H1 (cell line): Measurements from ENCODE around the gene ZC3H7B. TPM values are rescaled to one million over a fixed set of nuclear protein-coding genes. Genes with fewer than 3 reads are reported as not detected.

ENCODE experiments used
- CTCF ChIA-PET: fragments of 300-600 bp; sonication (Branson Sonifier 250); formaldehyde crosslinking; loops from one replicate; lab custom pipeline; 2021; ENCODE audit not compliant: partially characterized antibody; lab: Charles Lee
- POLR2A ChIA-PET: fragments of 300-600 bp; sonication (Branson Sonifier 250); formaldehyde crosslinking; loops from one replicate; lab custom pipeline; 2021; ENCODE audit warnings: inconsistent platforms; ENCODE audit not compliant: partially characterized antibody; lab: Charles Lee
- DNase-seq, 2 experiments: peaks; one replicate each; pipeline versions ENCODE4 v3.0.0 to v3.0.0-alpha.2; 2010 to 2022; ENCODE audit warnings: low spot score in 2 of 2, low read depth in 1 of 2, mixed read lengths in 1 of 2
- FAIRE-seq: peaks from 2 replicates; lab custom pipeline; 2011; peaks lifted over from hg19 to GRCh38; lab: Jason Lieb, UNC
- H2AFZ ChIP-seq: 2 replicates; pipeline ENCODE4 v1.8.1; 2012; ENCODE audit warnings: low read length, inconsistent platforms
- H2AK5ac ChIP-seq: 2 replicates; pipeline ENCODE4 v1.6.1; 2013; ENCODE audit warnings: low read depth, low read length
- H2BK120ac ChIP-seq: replicated peaks from 2 replicates; pipeline ENCODE3; 2013; ENCODE audit warnings: low read depth, low read length, inconsistent platforms
- H2BK12ac ChIP-seq: 2 replicates; pipeline ENCODE4 v1.6.1; 2013; ENCODE audit warnings: low read depth, low read length
- H2BK15ac ChIP-seq: 2 replicates; pipeline ENCODE4 v1.6.1; 2013; ENCODE audit warnings: low read length
- H2BK20ac ChIP-seq: 2 replicates; pipeline ENCODE4 v1.6.1; 2013; ENCODE audit warnings: low read length
- H2BK5ac ChIP-seq: 2 replicates; pipeline ENCODE4 v1.6.1; 2013; ENCODE audit warnings: low read depth, low read length
- H3K14ac ChIP-seq: 2 replicates; pipeline ENCODE4 v1.6.1; 2013; ENCODE audit warnings: inconsistent platforms; ENCODE audit not compliant: insufficient read length
- H3K18ac ChIP-seq: 2 replicates; pipeline ENCODE4 v1.6.1; 2013; ENCODE audit warnings: low read length; ENCODE audit errors: extremely low read depth
- H3K23ac ChIP-seq: 2 replicates; pipeline ENCODE4 v1.6.1; 2013; ENCODE audit warnings: inconsistent platforms; ENCODE audit not compliant: insufficient read length
- H3K23me2 ChIP-seq: 2 replicates; pipeline ENCODE4 v1.6.1; 2013; ENCODE audit warnings: low read depth, low read length
- H3K27ac ChIP-seq: 2 replicates; pipeline ENCODE4 v1.6.1; 2011; ENCODE audit warnings: low read depth, low read length, inconsistent platforms
- H3K27me3 ChIP-seq, 4 experiments: replicated peaks in 1 of 4; 1 replicate in 1 of 4; 2 replicates in 3 of 4; pipeline versions ENCODE4 v1.6.1 to v1.8.1; 2011 to 2013; ENCODE audit warnings: low read length in 3 of 4, mild to moderate bottlenecking in 3 of 4, inconsistent platforms in 2 of 4, mixed read lengths in 2 of 4, moderate library complexity in 1 of 4; ENCODE audit not compliant: control insufficient read depth in 3 of 4, insufficient read depth in 3 of 4; ENCODE audit errors: extremely low read depth in 1 of 4
- H3K36me3 ChIP-seq, 4 experiments: 2 replicates each; pipeline versions ENCODE4 v1.6.1 to v1.8.1; 2011 to 2013; ENCODE audit warnings: mild to moderate bottlenecking in 4 of 4, low read length in 3 of 4, moderate library complexity in 2 of 4, control low read depth in 1 of 4, inconsistent platforms in 1 of 4; ENCODE audit not compliant: insufficient read depth in 4 of 4, control insufficient read depth in 2 of 4
- H3K4ac ChIP-seq: replicated peaks from 2 replicates; pipeline ENCODE3; 2013; ENCODE audit warnings: low read length, low read depth, mixed read lengths, inconsistent platforms; ENCODE audit not compliant: insufficient read length
- H3K4me1 ChIP-seq, 4 experiments: replicated peaks in 1 of 4; 1 replicate in 1 of 4; 2 replicates in 3 of 4; pipeline versions ENCODE4 v1.6.1 to v1.8.1; 2011 to 2013; ENCODE audit warnings: low read length in 3 of 4, inconsistent platforms in 2 of 4, mixed read lengths in 1 of 4; ENCODE audit not compliant: insufficient read depth in 4 of 4, control insufficient read depth in 3 of 4
- H3K4me2 ChIP-seq, 2 experiments: 2 replicates each; pipeline versions ENCODE4 v1.6.1 to v1.8.1; 2011 to 2013; ENCODE audit warnings: low read depth in 2 of 2, low read length in 2 of 2, control low read depth in 1 of 2, inconsistent platforms in 1 of 2, mild to moderate bottlenecking in 1 of 2; ENCODE audit not compliant: insufficient read depth in 1 of 2
- H3K4me3 ChIP-seq, 4 experiments: fragments of 200-600, 300-600 bp in 1 of 4; sonication (generic), shearing (Covaris generic), sonication (Bioruptor Twin) in 1 of 4; 2 replicates each; pipeline versions ENCODE4 v1.5.1 to v1.8.1; 2011 to 2016; ENCODE audit warnings: low read length in 4 of 4, low read depth in 3 of 4, control low read depth in 2 of 4, inconsistent platforms in 2 of 4, mild to moderate bottlenecking in 2 of 4, mixed read lengths in 1 of 4, moderate library complexity in 1 of 4; ENCODE audit not compliant: insufficient read depth in 2 of 4; ENCODE audit errors: extremely low read depth in 1 of 4
- H3K56ac ChIP-seq: replicated peaks from 2 replicates; pipeline ENCODE3; 2013; ENCODE audit warnings: low read depth, mild to moderate bottlenecking, mixed read lengths, low read length, inconsistent platforms; ENCODE audit not compliant: insufficient read length
- H3K79me1 ChIP-seq: 2 replicates; pipeline ENCODE4 v1.6.1; 2013; ENCODE audit warnings: low read depth, low read length, control low read depth
- H3K79me2 ChIP-seq, 2 experiments: 2 replicates each; pipeline versions ENCODE4 v1.6.1 to v1.8.1; 2012 to 2013; ENCODE audit warnings: low read length in 2 of 2, mild to moderate bottlenecking in 2 of 2, inconsistent platforms in 1 of 2; ENCODE audit not compliant: insufficient read depth in 2 of 2, control insufficient read depth in 1 of 2
- H3K9ac ChIP-seq, 4 experiments: replicated peaks in 1 of 4; 1 replicate in 1 of 4; 2 replicates in 3 of 4; pipeline versions ENCODE4 v1.6.1 to v1.8.1; 2011 to 2013; ENCODE audit warnings: low read depth in 3 of 4, low read length in 3 of 4, control low read depth in 2 of 4, mild to moderate bottlenecking in 2 of 4, moderate library complexity in 2 of 4, inconsistent platforms in 1 of 4; ENCODE audit errors: extremely low read depth in 1 of 4
- H3K9me3 ChIP-seq, 2 experiments: 2 replicates each; pipeline versions ENCODE4 v1.6.1 to v1.8.1; 2012 to 2013; ENCODE audit warnings: mild to moderate bottlenecking in 2 of 2, moderate library complexity in 2 of 2, control low read depth in 1 of 2, inconsistent platforms in 1 of 2, low read depth in 1 of 2, low read length in 1 of 2, mixed read lengths in 1 of 2; ENCODE audit not compliant: insufficient read depth in 2 of 2
- H4K20me1 ChIP-seq, 2 experiments: replicated peaks in 1 of 2; 2 replicates each; pipeline versions ENCODE3 to v1.8.1; 2011 to 2013; ENCODE audit warnings: inconsistent platforms in 2 of 2, low read length in 2 of 2, mild to moderate bottlenecking in 1 of 2; ENCODE audit not compliant: insufficient read depth in 2 of 2, control insufficient read depth in 1 of 2
- H4K5ac ChIP-seq: 2 replicates; pipeline ENCODE4 v1.6.1; 2013; ENCODE audit warnings: low read length, low read depth, mixed read lengths, inconsistent platforms; ENCODE audit not compliant: insufficient read length
- H4K8ac ChIP-seq: 2 replicates; pipeline ENCODE4 v1.8.0; 2013; ENCODE audit warnings: mild to moderate bottlenecking, moderate library complexity, low read length, inconsistent platforms; ENCODE audit not compliant: insufficient read depth; ENCODE audit errors: extremely low read depth
- H4K91ac ChIP-seq: replicated peaks from 2 replicates; pipeline ENCODE3; 2013; ENCODE audit warnings: low read length, mixed read lengths, inconsistent platforms; ENCODE audit not compliant: insufficient read length
- GTF2F1 ChIP-seq: IDR thresholded peaks from 2 replicates; pipeline ENCODE4 v1.6.1; 2012; ENCODE audit warnings: low read depth, low read length, improper control_type of control experiment, borderline replicate concordance
- JUN ChIP-seq: IDR thresholded peaks from 2 replicates; pipeline ENCODE4 v1.6.1; 2011; ENCODE audit warnings: low read depth, mild to moderate bottlenecking, improper control_type of control experiment, low read length
- SIX5 ChIP-seq: IDR thresholded peaks from 2 replicates; pipeline ENCODE4 v1.6.1; 2011; ENCODE audit warnings: mild to moderate bottlenecking, low read depth, low read length
- WGBS, 2 experiments: shearing (Covaris generic) in 1 of 2; methylation state at CpG; one replicate each; pipeline versions ENCODE4 v1.1.6 to v1.1.7; 2013 to 2015; ENCODE audit warnings: low lambda C conversion rate in 2 of 2, mixed read lengths in 2 of 2, inconsistent platforms in 1 of 2, low coverage in 1 of 2, missing lambda C conversion rate in 1 of 2; ENCODE audit not compliant: insufficient replicate concordance in 2 of 2, insufficient coverage in 1 of 2, insufficient read length in 1 of 2; ENCODE audit errors: extremely low coverage in 1 of 2, missing lambda C conversion rate in 1 of 2; 5-methylcytosine and 5-hydroxymethylcytosine counted together
- polyA plus RNA-seq, 7 experiments: library from polyadenylated mRNA; depleted of rRNA in 3 of 7; stranded (reverse) in 5 of 7; unstranded in 2 of 7; fragments of >200 nt in 5 of 7; fragments of 200-250 nt in 2 of 7; gene quantifications; 1 replicate in 5 of 7; 2 replicates in 1 of 7; 4 replicates in 1 of 7; pipeline versions ENCODE4 v1.2.1 to v1.2.3, GENCODE V29; 2011 to 2013; ENCODE audit warnings: missing spikeins in 2 of 7, mixed read lengths in 2 of 7
- total RNA-seq: library from RNA; stranded (reverse); fragmentation: NEBNext Ultra II Directional; extraction: Animal tissue kit (Norgen Biotek cat#: 25700); gene quantifications from 2 replicates; pipeline ENCODE4 v1.2.1, GENCODE V29; 2021

Gene ZC3H7B
- total and polyA plus RNA-seq, 2 of the 8 experiments (the other 6 are each of a cell fraction or from before 2014, with no cell fraction given) = 35.5 to 78.6 TPM

- Histone ChIP-seq H3K14ac (no peak overlapping the region), H3K79me1 (peaks cover 9% of the 10 kb centered on the region), H4K91ac (no peak overlapping the region), H3K27ac (no peak overlapping the region), H2AFZ (no peak overlapping the region), H3K18ac (no peak overlapping the region), H3K79me2 (peaks cover 7 to 65% of the 10 kb centered on the region in 2 experiments; a peak in 2 of 4 replicates), H3K36me3 (peaks cover 0 to 6% (median 3%) of the 10 kb centered on the region in 4 experiments; a peak in 1 of 8 replicates), H3K27me3 (no peaks in the 10 kb centered on the region), H4K20me1 (peaks cover 2 to 14% of the 10 kb centered on the region in 2 experiments), H3K9ac (no peak overlapping the region), H2BK15ac (no peak overlapping the region), H3K4me2 (no peak overlapping the region), H3K9me3 (no peaks in the 10 kb centered on the region), H3K4me1 (peaks cover 0 to 6% (median 2%) of the 10 kb centered on the region in 4 experiments; a peak in 4 of 7 replicates), H3K23ac (no peak overlapping the region), H3K56ac (no peak overlapping the region), H4K8ac (no peak overlapping the region), H3K23me2 (no peaks in the 10 kb centered on the region), H3K4ac (peak overlapping the region; percentile 51), H3K4me3 (no peak overlapping the region), H2BK20ac (no peak overlapping the region), H2AK5ac (no peak overlapping the region), H4K5ac (no peak overlapping the region), H2BK5ac (no peak overlapping the region), H2BK120ac (no peak overlapping the region), H2BK12ac (no peak overlapping the region)
- DNase-seq (no peak), FAIRE-seq (no peak)
- POLR2A ChIA-PET = interaction anchor here (0.6 to 1.6 kb wide), 9 partner anchors 9 to 221 kb away, joined by 3 to 5 read pairs (median 3); partner anchors contain the start of genes RANGAP1 and TEF
- TF ChIP-seq GTF2F1 (no peak), JUN (no peak), SIX5 (no peak)
- WGBS, 2 experiments = 73% methylated on average over 5 of the region's 5 CpGs; no CpG with 5 or more reads in 1 of the 2 experiments
- CTCF ChIA-PET = interaction anchor here (0.6 to 1.2 kb wide), 3 partner anchors 20 to 98 kb away, joined by 3 to 4 read pairs (median 3); no protein-coding TSS in a partner anchor
Observed at GRCh38 chr22:41311487-41311886, 10.2 kb downstream of the ZC3H7B start.
